CD4-positive, alpha-beta memory T cell (primary cell): ENCODE data around the gene ITPRIP. TPM values are rescaled to one million over a fixed set of nuclear protein-coding genes. Genes with fewer than 3 reads are reported as not detected.
A peak's percentile ranks its signal among the peaks of the same experiment; 100 is the strongest.

Experiments
- CTCF ChIA-PET: fragments of 350-600 bp; sonication (Branson Sonifier 250); formaldehyde crosslinking; loops from one replicate; lab custom pipeline; 2021; ENCODE audit warnings: inconsistent platforms; ENCODE audit not compliant: partially characterized antibody; lab: Charles Lee
- POLR2A ChIA-PET: fragments of 350-600 bp; sonication (Branson Sonifier 250); formaldehyde crosslinking; loops from one replicate; lab custom pipeline; 2021; ENCODE audit not compliant: partially characterized antibody; lab: Charles Lee
- DNase-seq, 5 donors: peaks; one replicate each; pipeline versions ENCODE4 v3.0.0 to v3.0.0-alpha.2; 2020 to 2022; ENCODE audit warnings: mixed read lengths in 1 of 5
- H3K27ac ChIP-seq: one replicate; pipeline ENCODE4 v1.7.0; 2013; ENCODE audit warnings: low read depth, low read length
- H3K27me3 ChIP-seq: 2 replicates; pipeline ENCODE4 v1.7.0; 2013; ENCODE audit warnings: mild to moderate bottlenecking, low read length, moderate library complexity; ENCODE audit not compliant: insufficient read depth
- H3K36me3 ChIP-seq: 2 replicates; pipeline ENCODE4 v1.7.0; 2013; ENCODE audit warnings: mild to moderate bottlenecking, low read length, moderate library complexity; ENCODE audit not compliant: insufficient read depth
- H3K4me1 ChIP-seq: 2 replicates; pipeline ENCODE4 v1.7.0; 2013; ENCODE audit warnings: mild to moderate bottlenecking, low read length, moderate library complexity; ENCODE audit not compliant: insufficient read depth
- H3K4me3 ChIP-seq, 2 donors: one replicate each; pipeline ENCODE4 v1.7.0; 2013; ENCODE audit warnings: low read length in 2 of 2, mild to moderate bottlenecking in 1 of 2
- H3K9me3 ChIP-seq, 2 donors: one replicate each; pipeline ENCODE4 v1.7.0; 2013; ENCODE audit warnings: low read length in 2 of 2, control low read depth in 1 of 2; ENCODE audit not compliant: control insufficient read depth in 1 of 2
- H3K27ac Mint-ChIP-seq, 7 donors: one replicate each; pipeline ENCODE4 v1.8.0; 2020 to 2021; ENCODE audit warnings: mixed read lengths in 7 of 7, mild to moderate bottlenecking in 6 of 7, inconsistent platforms in 3 of 7, moderate library complexity in 3 of 7
- H3K27me3 Mint-ChIP-seq, 2 donors: one replicate each; pipeline ENCODE4 v1.8.0; 2020 to 2021; ENCODE audit warnings: mixed read lengths in 2 of 2
- H3K36me3 Mint-ChIP-seq, 2 donors: one replicate each; pipeline ENCODE4 v1.8.0; 2020 to 2021; ENCODE audit warnings: mixed read lengths in 2 of 2, inconsistent platforms in 1 of 2, mild to moderate bottlenecking in 1 of 2
- H3K4me1 Mint-ChIP-seq, 4 donors: one replicate each; pipeline ENCODE4 v1.8.0; 2020 to 2021; ENCODE audit warnings: mixed read lengths in 4 of 4, mild to moderate bottlenecking in 1 of 4
- H3K4me3 Mint-ChIP-seq, 8 donors: one replicate each; pipeline ENCODE4 v1.8.0; 2020 to 2021; ENCODE audit warnings: mixed read lengths in 8 of 8, mild to moderate bottlenecking in 7 of 8, moderate library complexity in 6 of 8, inconsistent platforms in 3 of 8
- H3K9me3 Mint-ChIP-seq, 8 donors: one replicate each; pipeline ENCODE4 v1.8.0; 2020 to 2021; ENCODE audit warnings: mixed read lengths in 8 of 8, mild to moderate bottlenecking in 5 of 8, inconsistent platforms in 3 of 8, moderate library complexity in 1 of 8
- intact Hi-C: fragments of 100-400 bp; cut with micrococcal nuclease; formaldehyde crosslinking; loops from one replicate; pipeline ENCODE4 v1.15.1; 2023
- polyA plus RNA-seq, 2 donors: library from polyadenylated mRNA; unstranded; fragments of 300-500 nt; fragmentation: Illumina TruSeq; gene quantifications; one replicate each; pipeline ENCODE4 v1.2.3, GENCODE V29; 2021
- total RNA-seq, 2 experiments: library from RNA; stranded (reverse); gene quantifications; one replicate each; pipeline ENCODE4 v1.2.3, GENCODE V29; 2021

ITPRIP gene
- total and polyA plus RNA-seq, 4 experiments from 2014 or later, result 10.3 to 15.7 (median 14.2) TPM

GRCh38 chr10:104268713-104269645, 69.3 kb downstream of the ITPRIP start, which contains the start of gene GSTO2:
Gene GSTO2 (plus strand): TSS chr10:104269184. CDS start chr10:104274916, 5,732 bp downstream.
- H3K36me3 Mint-ChIP-seq, result peaks cover 22 to 41% of the 10 kb centered on the region in 2 donors
- Histone ChIP-seq H3K4me3 (peak within 1 kb of the TSS; percentile 67 to 89), H3K9me3 (no peaks in the 10 kb centered on the region), H3K27me3 (no peaks in the 10 kb centered on the region), H3K27ac (peak within 1 kb of the TSS; percentile 90), H3K36me3 (peaks cover 8% of the 10 kb centered on the region), H3K4me1 (peaks cover 49% of the 10 kb centered on the region)
- peak within 1 kb of the TSS; percentile 91 to 99 (median 96) for H3K27ac Mint-ChIP-seq
- H3K4me3 Mint-ChIP-seq, result peak within 1 kb of the TSS; percentile 91 to 96 (median 92)
- no peaks in the 10 kb centered on the region for H3K9me3 Mint-ChIP-seq
- intact Hi-C loops, result loop anchor here (1.0 to 5.0 kb wide), 6 partner anchors 13 to 380 kb away; partner anchors contain the start of genes CFAP43, ITPRIP and SLK
- ChIA-PET CTCF (interaction anchor here (0.7 to 1.6 kb wide), 5 partner anchors 15 to 556 kb away, joined by 3 to 11 read pairs (median 6); partner anchors contain the start of genes CFAP58 and GSTO1), POLR2A (interaction anchor here (0.6 to 4.3 kb wide), 15 partner anchors 9 to 685 kb away, joined by 3 to 59 read pairs (median 5); partner anchors contain the start of genes CFAP43, CFAP58, GSTO1 and ITPRIP)
- DNase-seq, result peak; percentile 97 to 100 (median 99)
- peaks cover 28 to 56% (median 39%) of the 10 kb centered on the region in 4 donors for H3K4me1 Mint-ChIP-seq
- no peaks in the 10 kb centered on the region for H3K27me3 Mint-ChIP-seq

GRCh38 chr10:104268405-104268712, 69.9 kb downstream of the ITPRIP start:
- H3K9me3 Mint-ChIP-seq, result no peaks in the 10 kb centered on the region
- H3K4me1 Mint-ChIP-seq, result peaks cover 32 to 62% (median 44%) of the 10 kb centered on the region in 4 donors
- Histone ChIP-seq H3K36me3 (peaks cover 14% of the 10 kb centered on the region), H3K27me3 (no peaks in the 10 kb centered on the region), H3K9me3 (no peaks in the 10 kb centered on the region), H3K4me1 (peaks cover 55% of the 10 kb centered on the region), H3K4me3 (peak overlapping the region; percentile 67 to 89), H3K27ac (peak overlapping the region; percentile 90)
- CTCF ChIA-PET, result interaction anchor here (0.7 kb wide), 1 partner anchor 24 kb away, joined by 3 read pairs; no protein-coding TSS in a partner anchor
- intact Hi-C loops, result loop anchor here (1.0 to 5.0 kb wide), 6 partner anchors 12 to 380 kb away; partner anchors contain the start of genes CFAP43, ITPRIP and SLK
- peak overlapping the region; percentile 91 to 99 (median 96) for H3K27ac Mint-ChIP-seq
- POLR2A ChIA-PET, result interaction anchor here (0.7 to 4.3 kb wide), 11 partner anchors 10 to 684 kb away, joined by 4 to 59 read pairs (median 6); partner anchors contain the start of genes CFAP43, CFAP58, GSTO1 and ITPRIP
- no peaks in the 10 kb centered on the region for H3K27me3 Mint-ChIP-seq
- H3K4me3 Mint-ChIP-seq, result peak overlapping the region; percentile 91 to 96 (median 92)
- H3K36me3 Mint-ChIP-seq, result peaks cover 25 to 47% of the 10 kb centered on the region in 2 donors
- DNase-seq, result no peak

- Mint-ChIP-seq H3K9me3 (no peaks in the 10 kb centered on the region), H3K27me3 (no peaks in the 10 kb centered on the region), H3K36me3 (peaks cover 25 to 48% of the 10 kb centered on the region in 2 donors), H3K4me1 (peaks cover 32 to 62% (median 44%) of the 10 kb centered on the region in 4 donors), H3K4me3 (peak overlapping the region; percentile 91 to 96 (median 92)), H3K27ac (peak overlapping the region; percentile 91 to 99 (median 96))
- POLR2A ChIA-PET, result interaction anchor here (1.6 to 4.3 kb wide), 3 partner anchors 10 to 86 kb away, joined by 7 to 59 read pairs (median 10); partner anchors contain the start of genes CFAP58 and GSTO1
- intact Hi-C loops, result loop anchor here (1.0 to 5.0 kb wide), 6 partner anchors 12 to 379 kb away; partner anchors contain the start of genes CFAP43, ITPRIP and SLK
- Histone ChIP-seq H3K27me3 (no peaks in the 10 kb centered on the region), H3K4me3 (peak overlapping the region; percentile 67 to 89), H3K4me1 (peaks cover 58% of the 10 kb centered on the region), H3K9me3 (no peaks in the 10 kb centered on the region), H3K36me3 (peaks cover 19% of the 10 kb centered on the region), H3K27ac (peak overlapping the region; percentile 90)
- no peak for DNase-seq
- CTCF ChIA-PET, result interaction anchor here (1.4 to 1.9 kb wide), 2 partner anchors 11 to 24 kb away, joined by 3 to 4 read pairs; no protein-coding TSS in a partner anchor
Observed at GRCh38 chr10:104267721-104268404, 70.4 kb downstream of the ITPRIP start.

- DNase-seq, result no peak
- Mint-ChIP-seq H3K4me1 (peaks cover 50 to 88% (median 69%) of the 10 kb centered on the region in 4 donors), H3K36me3 (peaks cover 42 to 72% of the 10 kb centered on the region in 2 donors), H3K27ac (peak overlapping the region in 2 of 7 donors; percentile 44 to 49), H3K4me3 (no peak overlapping the region), H3K9me3 (no peaks in the 10 kb centered on the region), H3K27me3 (no peaks in the 10 kb centered on the region)
- intact Hi-C loops, result loop anchor here (5.0 kb wide), 2 partner anchors 297 to 867 kb away; partner anchors contain the start of genes ATP5MK, PDCD11 and SLK
- POLR2A ChIA-PET, result interaction anchor here (3.8 kb wide), 1 partner anchor 11 kb away, joined by 15 read pairs; the partner anchor contains the start of gene GSTO1
- Histone ChIP-seq H3K36me3 (peaks cover 32% of the 10 kb centered on the region), H3K9me3 (no peaks in the 10 kb centered on the region), H3K27ac (no peak overlapping the region), H3K4me3 (no peak overlapping the region), H3K4me1 (peaks cover 85% of the 10 kb centered on the region), H3K27me3 (no peaks in the 10 kb centered on the region)
- CTCF ChIA-PET, result interaction anchor here (1.8 to 7.0 kb wide), 2 partner anchors 8 to 11 kb away, joined by 4 to 52 read pairs; no protein-coding TSS in a partner anchor
Observed at GRCh38 chr10:104264783-104265182, 73.5 kb downstream of the ITPRIP start.

- H3K4me3 ChIP-seq, result no peak overlapping the region
- intact Hi-C loops, result loop anchor here (5.0 kb wide), 1 partner anchor 865 kb away; the partner anchor contains the start of genes ATP5MK and PDCD11
- ChIA-PET CTCF (interaction anchor here (7.0 kb wide), 1 partner anchor 13 kb away, joined by 52 read pairs; no protein-coding TSS in a partner anchor), POLR2A (interaction anchor here (1.8 to 3.8 kb wide), 2 partner anchors 8 to 12 kb away, joined by 9 to 15 read pairs; partner anchors contain the start of gene GSTO1)
- no peak overlapping the region for H3K27ac ChIP-seq
- peaks cover 55 to 89% (median 75%) of the 10 kb centered on the region in 4 donors for H3K4me1 Mint-ChIP-seq
- H3K36me3 Mint-ChIP-seq, result peaks cover 42 to 75% of the 10 kb centered on the region in 2 donors
- H3K4me3 Mint-ChIP-seq, result no peak overlapping the region
- peaks cover 95% of the 10 kb centered on the region for H3K4me1 ChIP-seq
- no peaks in the 10 kb centered on the region for H3K9me3 Mint-ChIP-seq
- peaks cover 32% of the 10 kb centered on the region for H3K36me3 ChIP-seq
- H3K27me3 ChIP-seq, result no peaks in the 10 kb centered on the region
- no peaks in the 10 kb centered on the region for H3K9me3 ChIP-seq
- DNase-seq, result no peak
- H3K27me3 Mint-ChIP-seq, result no peaks in the 10 kb centered on the region
- peak overlapping the region in 6 of 7 donors; percentile 25 to 81 (median 58) for H3K27ac Mint-ChIP-seq
Observed at GRCh38 chr10:104262055-104262454, 76.2 kb downstream of the ITPRIP start.

- no peak overlapping the region for H3K4me3 ChIP-seq
- peak overlapping the region in 6 of 8 donors; percentile 12 to 34 (median 18) for H3K4me3 Mint-ChIP-seq
- H3K27me3 Mint-ChIP-seq, result no peaks in the 10 kb centered on the region
- H3K36me3 Mint-ChIP-seq, result peaks cover 36 to 72% of the 10 kb centered on the region in 2 donors
- DNase-seq, result no peak
- H3K27ac ChIP-seq, result peak overlapping the region; percentile 17
- no peaks in the 10 kb centered on the region for H3K9me3 ChIP-seq
- peaks cover 95% of the 10 kb centered on the region for H3K4me1 ChIP-seq
- peaks cover 30% of the 10 kb centered on the region for H3K36me3 ChIP-seq
- H3K4me1 Mint-ChIP-seq, result peaks cover 60 to 89% (median 76%) of the 10 kb centered on the region in 4 donors
- ChIA-PET CTCF (interaction anchor here (7.0 kb wide), 1 partner anchor 15 kb away, joined by 52 read pairs; no protein-coding TSS in a partner anchor), POLR2A (interaction anchor here (1.0 to 1.8 kb wide), 2 partner anchors 13 to 45 kb away, joined by 3 to 9 read pairs; no protein-coding TSS in a partner anchor)
- H3K27ac Mint-ChIP-seq, result peak overlapping the region; percentile 48 to 90 (median 64)
- intact Hi-C loops, result loop anchor here (5.0 kb wide), 1 partner anchor 863 kb away; the partner anchor contains the start of genes ATP5MK and PDCD11
- H3K27me3 ChIP-seq, result no peaks in the 10 kb centered on the region
- H3K9me3 Mint-ChIP-seq, result no peaks in the 10 kb centered on the region
Observed at GRCh38 chr10:104260775-104261115, 77.5 kb downstream of the ITPRIP start.
